Mesothelial cell of epicardium (in vitro differentiated cells): ENCODE measurements around the gene LPIN1. TPM values are rescaled to one million over a fixed set of nuclear protein-coding genes. Genes with fewer than 3 reads are reported as not detected.

Experiments used
- DNase-seq, 2 experiments: peaks; one replicate each; pipeline ENCODE4 v3.0.0; 2021; ENCODE audit warnings: low spot score in 2 of 2; ENCODE audit not compliant: unreplicated experiment in 2 of 2
- H3K27ac Mint-ChIP-seq: 2 replicates; pipeline ENCODE4 v1.8.0; 2021; ENCODE audit warnings: mixed read lengths
- H3K27me3 Mint-ChIP-seq: 2 replicates; pipeline ENCODE4 v1.8.0; 2021; ENCODE audit warnings: low read depth, mixed read lengths
- H3K36me3 Mint-ChIP-seq: 2 replicates; pipeline ENCODE4 v1.8.0; 2021; ENCODE audit warnings: mixed read lengths
- H3K4me1 Mint-ChIP-seq: 2 replicates; pipeline ENCODE4 v1.8.0; 2021; ENCODE audit warnings: mixed read lengths
- H3K4me3 Mint-ChIP-seq: 2 replicates; pipeline ENCODE4 v1.8.0; 2021; ENCODE audit warnings: mild to moderate bottlenecking, moderate library complexity, mixed read lengths
- H3K9me3 Mint-ChIP-seq: 2 replicates; pipeline ENCODE4 v1.8.0; 2021; ENCODE audit warnings: mixed read lengths
- CTCF ChIP-seq: fragments of 200-600 bp; sonication (generic); IDR thresholded peaks from one replicate; pipeline ENCODE4 v1.5.0; 2021; ENCODE audit warnings: antibody characterized with exemption; ENCODE audit not compliant: unreplicated experiment
- microRNA-seq: library from miRNA; unstranded; fragments of <30 nt; microRNA quantifications from one replicate; pipeline ENCODE4 v1.2.0, GENCODE V29; 2021; ENCODE audit warnings: inconsistent platforms, mixed read lengths
- total RNA-seq: library from RNA; stranded (reverse); gene quantifications from 3 replicates; pipeline ENCODE4 v1.2.1, GENCODE V29; 2021

Gene LPIN1
- total RNA-seq, 1 donor from 2014 or later, result 36.1 TPM

GRCh38 chr2:11876889-11877288, 130.5 kb downstream of the LPIN1 start:
- peak in 1 of 2 experiments; percentile 22 for DNase-seq
- no peak overlapping the region for H3K27ac Mint-ChIP-seq

More at GRCh38 chr2:11876889-11877288, 130.5 kb downstream of the LPIN1 start:
- Mint-ChIP-seq H3K4me1 (no peaks in the 10 kb centered on the region), H3K27me3 (peaks cover 19% of the 10 kb centered on the region), H3K9me3 (no peaks in the 10 kb centered on the region), H3K4me3 (no peak overlapping the region), H3K36me3 (no peaks in the 10 kb centered on the region)
- no peak for TF ChIP-seq CTCF

Small RNA genes within 50 kb of the gene (microRNA-seq; reads per million reads assigned to microRNA genes)
- gene MIR4262, result not detected
- gene MIR548S, result not detected

Other genes starting within 250 kb of the LPIN1 start
- gene GREB1, start 212.6 kb upstream of the LPIN1 start, total RNA-seq, result 22.9 to 26.6 TPM (median 26.6 TPM) in 3 replicates
- gene NTSR2, start 76.4 kb upstream of the LPIN1 start, total RNA-seq, result not detected in 3 replicates